ENCODE data around the gene OCSTAMP. TPM values are rescaled to one million over a fixed set of nuclear protein-coding genes. Genes with fewer than 3 reads are reported as not detected.

The OCSTAMP gene
- total RNA-seq, 1 experiment from 2014 or later, result not detected

DNA sequence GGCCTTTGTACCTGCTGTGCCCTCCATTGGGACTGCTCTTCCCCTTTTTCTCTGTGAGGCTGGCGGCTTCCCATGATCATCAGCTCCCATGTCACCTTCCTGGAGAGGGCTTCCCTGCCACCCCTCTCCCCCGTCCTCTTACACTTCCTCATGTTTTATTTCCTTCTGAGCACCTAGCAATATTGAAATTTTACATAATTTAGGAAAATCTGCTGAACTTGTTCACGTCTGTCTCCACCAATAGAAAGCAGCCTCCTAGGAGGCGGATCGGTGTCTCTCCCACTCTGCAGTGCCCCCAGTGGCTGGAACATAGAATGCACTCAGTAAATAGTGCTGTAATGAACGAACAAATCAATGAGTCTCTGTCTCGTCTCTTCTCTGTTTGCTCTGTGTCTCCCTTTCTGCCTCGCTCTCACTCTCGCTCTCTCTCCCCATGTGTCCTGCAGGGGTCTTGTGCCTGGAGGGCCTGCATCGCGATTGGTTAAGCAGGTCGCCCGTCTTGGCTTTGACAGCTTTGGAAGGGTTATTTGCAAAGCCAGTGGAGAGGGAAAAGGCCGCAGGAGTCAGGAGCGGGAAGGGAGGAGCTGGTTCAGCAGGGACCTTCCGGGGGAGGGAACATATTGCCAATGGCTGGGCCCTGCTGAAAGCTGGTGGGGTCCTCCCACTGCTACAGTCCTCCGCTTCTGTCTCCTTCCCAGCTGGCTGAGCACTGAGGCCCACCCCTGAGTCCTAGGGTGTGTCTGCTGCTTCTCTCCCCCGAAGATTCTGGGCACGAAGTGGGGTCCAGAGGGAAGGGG is 12.1 kb upstream of the OCSTAMP start:
- H3K4me1 Mint-ChIP-seq (ENCODE audit: low read depth, unreplicated experiment), result no peaks in the 10 kb centered on the region
- H3K36me3 ChIP-seq (ENCODE audit: control insufficient read depth, insufficient read depth, low read length), result no peaks in the 10 kb centered on the region
- BruUV-seq (replicated peaks), result no TSS peak
- H3K27me3 ChIP-seq (replicated peaks; ENCODE audit: control insufficient read depth, insufficient read depth, low read length), result no peaks in the 10 kb centered on the region
- H3K4me1 ChIP-seq, result no peaks in the 10 kb centered on the region
- no peak overlapping the region for H3K27ac Mint-ChIP-seq (ENCODE audit: unreplicated experiment)
- H3K4me3 Mint-ChIP-seq (ENCODE audit: unreplicated experiment), result no peak overlapping the region
- intact Hi-C loops (cut with micrococcal nuclease; ENCODE audit: unreplicated experiment), result no loop called here
- no peaks in the 10 kb centered on the region for H3K36me3 Mint-ChIP-seq (ENCODE audit: insufficient read depth, unreplicated experiment)
- CTCF ChIA-PET, result interaction anchor here (0.7 to 1.4 kb wide), 6 partner anchors 11 to 127 kb away, joined by 3 to 6 read pairs (median 3); partner anchors contain the start of gene TP53RK
- peaks cover 3% of the 10 kb centered on the region for H3K27me3 Mint-ChIP-seq (ENCODE audit: insufficient read depth, unreplicated experiment)
- DNase-seq, result peak; percentile 77 to 83
- H3K4me3 ChIP-seq (ENCODE audit: low read depth, low read length), result no peak overlapping the region
- TF ChIP-seq, protein P1, sequence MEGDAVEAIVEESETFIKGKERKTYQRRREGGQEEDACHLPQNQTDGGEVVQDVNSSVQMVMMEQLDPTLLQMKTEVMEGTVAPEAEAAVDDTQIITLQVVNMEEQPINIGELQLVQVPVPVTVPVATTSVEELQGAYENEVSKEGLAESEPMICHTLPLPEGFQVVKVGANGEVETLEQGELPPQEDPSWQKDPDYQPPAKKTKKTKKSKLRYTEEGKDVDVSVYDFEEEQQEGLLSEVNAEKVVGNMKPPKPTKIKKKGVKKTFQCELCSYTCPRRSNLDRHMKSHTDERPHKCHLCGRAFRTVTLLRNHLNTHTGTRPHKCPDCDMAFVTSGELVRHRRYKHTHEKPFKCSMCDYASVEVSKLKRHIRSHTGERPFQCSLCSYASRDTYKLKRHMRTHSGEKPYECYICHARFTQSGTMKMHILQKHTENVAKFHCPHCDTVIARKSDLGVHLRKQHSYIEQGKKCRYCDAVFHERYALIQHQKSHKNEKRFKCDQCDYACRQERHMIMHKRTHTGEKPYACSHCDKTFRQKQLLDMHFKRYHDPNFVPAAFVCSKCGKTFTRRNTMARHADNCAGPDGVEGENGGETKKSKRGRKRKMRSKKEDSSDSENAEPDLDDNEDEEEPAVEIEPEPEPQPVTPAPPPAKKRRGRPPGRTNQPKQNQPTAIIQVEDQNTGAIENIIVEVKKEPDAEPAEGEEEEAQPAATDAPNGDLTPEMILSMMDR (IDR thresholded peaks at IDR 0.05; ENCODE audit: insufficient read depth in 1 of 2, low read depth in 1 of 2, low read length in 1 of 2, severe bottlenecking in 1 of 2, unreplicated experiment in 1 of 2), result peak; percentile 91 to 99
- POLR2A ChIA-PET, result no interaction called here
- no peaks in the 10 kb centered on the region for H3K9me3 ChIP-seq
- no peaks in the 10 kb centered on the region for H3K9me3 Mint-ChIP-seq (ENCODE audit: unreplicated experiment)

DNA sequence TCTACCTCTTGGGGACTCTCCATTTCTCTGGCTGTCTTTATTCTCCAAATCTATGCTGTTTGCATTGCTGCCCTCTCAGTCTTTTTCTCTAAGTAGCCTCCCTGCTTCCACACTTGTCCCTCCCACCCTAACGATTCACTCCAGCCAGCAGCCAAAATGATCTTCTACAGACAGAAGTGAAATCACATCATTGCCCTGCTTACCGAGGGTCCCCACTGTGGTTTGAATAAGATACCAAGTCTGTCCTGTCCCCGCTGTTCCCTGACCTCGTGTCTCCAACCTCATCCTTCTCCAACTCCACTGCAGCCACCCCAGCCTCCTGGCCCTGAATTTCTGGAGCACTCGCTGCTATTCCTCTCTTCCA is 11.5 kb upstream of the OCSTAMP start:
- no peaks in the 10 kb centered on the region for H3K9me3 ChIP-seq
- Mint-ChIP-seq H3K27ac (ENCODE audit: unreplicated experiment) (no peak overlapping the region), H3K4me3 (ENCODE audit: unreplicated experiment) (no peak overlapping the region), H3K27me3 (ENCODE audit: insufficient read depth, unreplicated experiment) (peaks cover 2% of the 10 kb centered on the region), H3K36me3 (ENCODE audit: insufficient read depth, unreplicated experiment) (no peaks in the 10 kb centered on the region), H3K9me3 (ENCODE audit: unreplicated experiment) (no peaks in the 10 kb centered on the region), H3K4me1 (ENCODE audit: low read depth, unreplicated experiment) (no peaks in the 10 kb centered on the region)
- CTCF ChIA-PET, result interaction anchor here (0.7 to 1.4 kb wide), 4 partner anchors 12 to 127 kb away, joined by 3 to 4 read pairs (median 3); partner anchors contain the start of gene TP53RK
- no peak overlapping the region for H3K4me3 ChIP-seq (ENCODE audit: low read depth, low read length)
- intact Hi-C loops (cut with micrococcal nuclease; ENCODE audit: unreplicated experiment), result no loop called here
- no TSS peak for BruUV-seq (replicated peaks)
- no peaks in the 10 kb centered on the region for H3K36me3 ChIP-seq (ENCODE audit: control insufficient read depth, insufficient read depth, low read length)
- TF ChIP-seq, protein P1 (IDR thresholded peaks at IDR 0.05; ENCODE audit: insufficient read depth in 1 of 2, low read depth in 1 of 2, low read length in 1 of 2, severe bottlenecking in 1 of 2, unreplicated experiment in 1 of 2), result no peak
- POLR2A ChIA-PET, result no interaction called here
- H3K4me1 ChIP-seq, result no peaks in the 10 kb centered on the region
- H3K27me3 ChIP-seq (replicated peaks; ENCODE audit: control insufficient read depth, insufficient read depth, low read length), result no peaks in the 10 kb centered on the region
- no peak for DNase-seq

DNA sequence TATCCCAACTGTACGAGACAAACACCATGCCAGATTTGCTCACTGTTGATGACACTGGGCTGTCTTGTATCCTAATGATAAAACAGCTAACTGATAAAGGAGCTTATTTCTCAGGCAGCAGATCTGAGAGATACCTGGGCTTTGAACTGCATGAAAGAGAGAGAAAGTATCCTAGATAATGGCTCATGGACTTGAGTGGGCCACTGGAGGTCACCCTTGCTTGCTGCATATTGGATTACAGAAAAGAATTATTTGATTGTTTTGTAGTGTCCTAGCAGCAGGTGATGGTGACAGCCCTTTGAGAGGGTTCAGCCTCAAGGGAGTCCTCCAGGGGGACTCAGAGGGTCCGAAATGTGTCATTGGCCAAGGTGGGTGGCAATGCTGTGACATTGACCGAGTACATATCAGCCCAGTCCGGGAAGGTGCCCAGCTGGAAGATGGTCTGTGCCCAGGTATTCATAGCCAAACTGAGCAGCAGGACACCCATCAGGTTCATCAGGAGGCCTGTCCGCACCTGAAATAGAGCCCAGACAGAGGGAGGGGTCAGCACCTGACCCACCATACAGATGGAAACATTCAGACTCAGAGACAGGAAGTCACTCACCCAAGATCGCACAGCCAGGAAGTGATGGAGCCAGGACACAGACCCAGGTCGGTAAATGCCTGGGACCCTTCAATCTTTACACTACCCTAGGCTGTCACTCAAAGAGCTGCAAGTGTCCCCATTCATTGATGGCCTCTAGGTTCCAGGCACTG is 9.4 kb upstream of the OCSTAMP start:
- Histone ChIP-seq H3K4me3 (ENCODE audit: low read depth, low read length) (no peak overlapping the region), H3K9me3 (no peaks in the 10 kb centered on the region), H3K36me3 (ENCODE audit: control insufficient read depth, insufficient read depth, low read length) (no peaks in the 10 kb centered on the region), H3K27me3 (replicated peaks; ENCODE audit: control insufficient read depth, insufficient read depth, low read length) (no peaks in the 10 kb centered on the region), H3K4me1 (no peaks in the 10 kb centered on the region)
- no peaks in the 10 kb centered on the region for H3K4me1 Mint-ChIP-seq (ENCODE audit: low read depth, unreplicated experiment)
- no peaks in the 10 kb centered on the region for H3K9me3 Mint-ChIP-seq (ENCODE audit: unreplicated experiment)
- intact Hi-C loops (cut with micrococcal nuclease; ENCODE audit: unreplicated experiment), result loop anchor here (1.0 kb wide), 1 partner anchor 121 kb away; no protein-coding TSS in a partner anchor
- H3K27ac Mint-ChIP-seq (ENCODE audit: unreplicated experiment), result no peak overlapping the region
- CTCF ChIA-PET, result interaction anchor here (0.6 to 1.2 kb wide), 3 partner anchors 8 to 121 kb away, joined by 3 to 6 read pairs (median 3); partner anchors contain the start of gene OCSTAMP
- no peaks in the 10 kb centered on the region for H3K36me3 Mint-ChIP-seq (ENCODE audit: insufficient read depth, unreplicated experiment)
- H3K27me3 Mint-ChIP-seq (ENCODE audit: insufficient read depth, unreplicated experiment), result peaks cover 5% of the 10 kb centered on the region
- TF ChIP-seq, protein P1 (IDR thresholded peaks at IDR 0.05; ENCODE audit: insufficient read depth in 1 of 2, low read depth in 1 of 2, low read length in 1 of 2, severe bottlenecking in 1 of 2, unreplicated experiment in 1 of 2), result peak; percentile 44 to 47
- no TSS peak for BruUV-seq (replicated peaks)
- POLR2A ChIA-PET, result no interaction called here
- DNase-seq, result peak in 1 of 2 experiments; percentile 34
- no peak overlapping the region for H3K4me3 Mint-ChIP-seq (ENCODE audit: unreplicated experiment)

Data from Caco-2 (cell line).